ENCODE results near the gene AQP9.
"Not testable (repeated sequence)": the region's sequence is repeated elsewhere in the genome, so short reads cannot be mapped to it uniquely, and the experiment has no call there.

AQP9 gene

GRCh38 chr15:58110999-58111717 lies 27.0 kb upstream of the AQP9 start:
- CTCF ChIA-PET = no interaction called here
- no peak for TF ChIP-seq CTCF (IDR thresholded peaks at IDR 0.05; ENCODE audit: insufficient read depth, low read length, missing control alignments)
- DNase-seq (ENCODE audit: low read depth, low spot score) = no peak
- POLR2A ChIA-PET = no interaction called here
- no peak overlapping the region for H3K4me3 ChIP-seq (ENCODE audit: low read depth, low read length)

- no peak for TF ChIP-seq CTCF (IDR thresholded peaks at IDR 0.05; ENCODE audit: insufficient read depth, low read length, missing control alignments)
- no peak overlapping the region for H3K4me3 ChIP-seq (ENCODE audit: low read depth, low read length)
- POLR2A ChIA-PET = no interaction called here
- CTCF ChIA-PET = no interaction called here
- no peak for DNase-seq (ENCODE audit: low read depth, low spot score)
Observed at GRCh38 chr15:58111718-58112104, 26.5 kb upstream of the AQP9 start.

GRCh38 chr15:58113358-58113757 lies 24.8 kb upstream of the AQP9 start:
- DNase-seq (ENCODE audit: low read depth, low spot score); CTCF ChIA-PET; POLR2A ChIA-PET; H3K4me3 ChIP-seq (ENCODE audit: low read depth, low read length): not testable (repeated sequence)

GRCh38 chr15:58114388-58114787 lies 23.8 kb upstream of the AQP9 start:
- CTCF ChIA-PET = no interaction called here
- no peak overlapping the region for H3K4me3 ChIP-seq (ENCODE audit: low read depth, low read length)
- DNase-seq (ENCODE audit: low read depth, low spot score) = no peak
- no peak for TF ChIP-seq CTCF (IDR thresholded peaks at IDR 0.05; ENCODE audit: insufficient read depth, low read length, missing control alignments)
- POLR2A ChIA-PET = no interaction called here

- TF ChIP-seq CTCF (IDR thresholded peaks at IDR 0.05; ENCODE audit: insufficient read depth, low read length, missing control alignments) = no peak
- DNase-seq (ENCODE audit: low read depth, low spot score) = no peak
- CTCF ChIA-PET = interaction anchor here (1.0 to 2.7 kb wide), 2 partner anchors 64 to 68 kb away, joined by 3 to 8 read pairs; no protein-coding TSS in a partner anchor
- POLR2A ChIA-PET = no interaction called here
- H3K4me3 ChIP-seq (ENCODE audit: low read depth, low read length) = no peak overlapping the region
Observed at GRCh38 chr15:58114812-58115211, 23.4 kb upstream of the AQP9 start.

- ChIA-PET POLR2A (no interaction called here), CTCF (interaction anchor here (1.0 to 2.7 kb wide), 2 partner anchors 63 to 67 kb away, joined by 3 to 8 read pairs; no protein-coding TSS in a partner anchor)
- H3K4me3 ChIP-seq (ENCODE audit: low read depth, low read length) = no peak overlapping the region
- no peak for DNase-seq (ENCODE audit: low read depth, low spot score)
- TF ChIP-seq CTCF (IDR thresholded peaks at IDR 0.05; ENCODE audit: insufficient read depth, low read length, missing control alignments) = peak; percentile 2
Observed at GRCh38 chr15:58115692-58116091, 22.5 kb upstream of the AQP9 start.

- no peak overlapping the region for H3K4me3 ChIP-seq (ENCODE audit: low read depth, low read length)
- TF ChIP-seq CTCF (IDR thresholded peaks at IDR 0.05; ENCODE audit: insufficient read depth, low read length, missing control alignments) = no peak
- POLR2A ChIA-PET = no interaction called here
- no peak for DNase-seq (ENCODE audit: low read depth, low spot score)
- CTCF ChIA-PET = no interaction called here
Observed at GRCh38 chr15:58117619-58118018, 20.6 kb upstream of the AQP9 start.
